Chondrocyte (in vitro differentiated cells): ENCODE data around the gene PYM1. TPM values are rescaled to one million over a fixed set of nuclear protein-coding genes. Genes with fewer than 3 reads are reported as not detected.

Experiments
- DNase-seq: peaks from one replicate; pipeline ENCODE4 v3.0.0; 2021; ENCODE audit warnings: mixed read lengths, low spot score
- H3K27ac Mint-ChIP-seq: one replicate; pipeline ENCODE4 v1.8.0; 2021; ENCODE audit warnings: mild to moderate bottlenecking, moderate library complexity, mixed read lengths; ENCODE audit not compliant: unreplicated experiment
- H3K27me3 Mint-ChIP-seq: 2 replicates; pipeline ENCODE4 v1.8.0; 2021; ENCODE audit warnings: low read depth, mixed read lengths
- H3K36me3 Mint-ChIP-seq: 2 replicates; pipeline ENCODE4 v1.8.0; 2021; ENCODE audit warnings: low read depth, mixed read lengths
- H3K4me1 Mint-ChIP-seq: 2 replicates; pipeline ENCODE4 v1.8.0; 2021; ENCODE audit warnings: low read depth, mild to moderate bottlenecking, mixed read lengths
- H3K4me3 Mint-ChIP-seq: one replicate; pipeline ENCODE4 v1.8.0; 2021; ENCODE audit warnings: mild to moderate bottlenecking, moderate library complexity, mixed read lengths; ENCODE audit not compliant: unreplicated experiment
- H3K9me3 Mint-ChIP-seq: 2 replicates; pipeline ENCODE4 v1.8.0; 2021; ENCODE audit warnings: low read depth, mixed read lengths
- total RNA-seq: library from RNA; stranded (reverse); gene quantifications from 3 replicates; pipeline ENCODE4 v1.2.1, GENCODE V29; 2021
- TF ChIP-seq, protein P1 (sequence below): fragments of 200-600 bp; sonication (generic); IDR thresholded peaks from 2 replicates; pipeline ENCODE4 v1.5.0; 2021; ENCODE audit warnings: antibody characterized with exemption, mild to moderate bottlenecking, moderate library complexity

The PYM1 gene
- total RNA-seq, 1 donor from 2014 or later, result 17.3 TPM

GRCh38 chr12:55906056-55906455 lies 21.6 kb downstream of the PYM1 start:
- peaks cover 10% of the 10 kb centered on the region for H3K36me3 Mint-ChIP-seq
- H3K27me3 Mint-ChIP-seq, result no peaks in the 10 kb centered on the region
- H3K27ac Mint-ChIP-seq, result peak overlapping the region; percentile 41
- H3K4me1 Mint-ChIP-seq, result peaks cover 20% of the 10 kb centered on the region
- TF ChIP-seq, protein P1, sequence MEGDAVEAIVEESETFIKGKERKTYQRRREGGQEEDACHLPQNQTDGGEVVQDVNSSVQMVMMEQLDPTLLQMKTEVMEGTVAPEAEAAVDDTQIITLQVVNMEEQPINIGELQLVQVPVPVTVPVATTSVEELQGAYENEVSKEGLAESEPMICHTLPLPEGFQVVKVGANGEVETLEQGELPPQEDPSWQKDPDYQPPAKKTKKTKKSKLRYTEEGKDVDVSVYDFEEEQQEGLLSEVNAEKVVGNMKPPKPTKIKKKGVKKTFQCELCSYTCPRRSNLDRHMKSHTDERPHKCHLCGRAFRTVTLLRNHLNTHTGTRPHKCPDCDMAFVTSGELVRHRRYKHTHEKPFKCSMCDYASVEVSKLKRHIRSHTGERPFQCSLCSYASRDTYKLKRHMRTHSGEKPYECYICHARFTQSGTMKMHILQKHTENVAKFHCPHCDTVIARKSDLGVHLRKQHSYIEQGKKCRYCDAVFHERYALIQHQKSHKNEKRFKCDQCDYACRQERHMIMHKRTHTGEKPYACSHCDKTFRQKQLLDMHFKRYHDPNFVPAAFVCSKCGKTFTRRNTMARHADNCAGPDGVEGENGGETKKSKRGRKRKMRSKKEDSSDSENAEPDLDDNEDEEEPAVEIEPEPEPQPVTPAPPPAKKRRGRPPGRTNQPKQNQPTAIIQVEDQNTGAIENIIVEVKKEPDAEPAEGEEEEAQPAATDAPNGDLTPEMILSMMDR, result no peak
- no peaks in the 10 kb centered on the region for H3K9me3 Mint-ChIP-seq
- H3K4me3 Mint-ChIP-seq, result no peak overlapping the region
- no peak for DNase-seq

- TF ChIP-seq, protein P1, result no peak
- Mint-ChIP-seq H3K36me3 (peaks cover 10% of the 10 kb centered on the region), H3K27ac (peak overlapping the region; percentile 49), H3K4me3 (no peak overlapping the region), H3K9me3 (no peaks in the 10 kb centered on the region), H3K27me3 (no peaks in the 10 kb centered on the region), H3K4me1 (peaks cover 5% of the 10 kb centered on the region)
- DNase-seq, result no peak
Observed at GRCh38 chr12:55901881-55902490, 25.7 kb downstream of the PYM1 start.

- DNase-seq, result no peak
- Mint-ChIP-seq H3K4me1 (no peaks in the 10 kb centered on the region), H3K4me3 (no peak overlapping the region), H3K27ac (no peak overlapping the region), H3K27me3 (no peaks in the 10 kb centered on the region), H3K36me3 (peaks cover 10% of the 10 kb centered on the region), H3K9me3 (no peaks in the 10 kb centered on the region)
- TF ChIP-seq, protein P1, result peak; percentile 8
Observed at GRCh38 chr12:55899082-55899481, 28.6 kb downstream of the PYM1 start.

GRCh38 chr12:55893723-55894122 lies 34.0 kb downstream of the PYM1 start:
- H3K27me3 Mint-ChIP-seq, result no peaks in the 10 kb centered on the region
- no peaks in the 10 kb centered on the region for H3K9me3 Mint-ChIP-seq
- DNase-seq, result no peak
- TF ChIP-seq, protein P1, result no peak
- no peak overlapping the region for H3K27ac Mint-ChIP-seq
- no peak overlapping the region for H3K4me3 Mint-ChIP-seq
- no peaks in the 10 kb centered on the region for H3K36me3 Mint-ChIP-seq
- no peaks in the 10 kb centered on the region for H3K4me1 Mint-ChIP-seq

DNA sequence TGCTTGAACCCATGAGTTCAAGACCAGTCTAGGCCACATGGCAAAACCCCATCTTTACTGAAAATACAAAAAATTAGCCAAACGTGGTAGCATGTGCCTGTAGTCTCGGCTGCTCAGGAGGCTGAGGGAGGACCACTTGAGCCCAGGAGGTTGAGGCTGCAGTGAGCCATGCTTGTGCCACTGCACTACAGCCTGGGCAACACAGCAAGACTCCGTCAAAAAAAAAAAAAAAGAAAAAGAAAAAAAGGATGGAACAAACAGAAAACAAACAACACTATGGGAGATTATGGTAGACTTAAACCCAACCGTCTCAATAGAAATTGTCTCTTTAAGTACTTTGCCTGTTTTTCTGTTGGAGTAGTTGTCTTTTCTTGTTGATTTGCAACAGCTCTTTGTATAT lies 36.4 kb downstream of the PYM1 start:
- Mint-ChIP-seq H3K9me3 (no peaks in the 10 kb centered on the region), H3K27me3 (no peaks in the 10 kb centered on the region), H3K4me1 (no peaks in the 10 kb centered on the region), H3K27ac (no peak overlapping the region), H3K36me3 (no peaks in the 10 kb centered on the region), H3K4me3 (no peak overlapping the region)
- TF ChIP-seq, protein P1, result no peak
- no peak for DNase-seq
